SH-SY5Y (cell line): ENCODE results near the gene TMEM107.

Experiments
- GATA2 ChIP-seq: IDR thresholded peaks from 2 replicates; pipeline ENCODE4 v1.6.1; 2011; ENCODE audit warnings: mild to moderate bottlenecking, low read depth, low read length
- GATA3 ChIP-seq: IDR thresholded peaks from 2 replicates; pipeline ENCODE4 v1.6.1; 2011; ENCODE audit warnings: low read depth, mild to moderate bottlenecking, low read length, moderate library complexity

DNA sequence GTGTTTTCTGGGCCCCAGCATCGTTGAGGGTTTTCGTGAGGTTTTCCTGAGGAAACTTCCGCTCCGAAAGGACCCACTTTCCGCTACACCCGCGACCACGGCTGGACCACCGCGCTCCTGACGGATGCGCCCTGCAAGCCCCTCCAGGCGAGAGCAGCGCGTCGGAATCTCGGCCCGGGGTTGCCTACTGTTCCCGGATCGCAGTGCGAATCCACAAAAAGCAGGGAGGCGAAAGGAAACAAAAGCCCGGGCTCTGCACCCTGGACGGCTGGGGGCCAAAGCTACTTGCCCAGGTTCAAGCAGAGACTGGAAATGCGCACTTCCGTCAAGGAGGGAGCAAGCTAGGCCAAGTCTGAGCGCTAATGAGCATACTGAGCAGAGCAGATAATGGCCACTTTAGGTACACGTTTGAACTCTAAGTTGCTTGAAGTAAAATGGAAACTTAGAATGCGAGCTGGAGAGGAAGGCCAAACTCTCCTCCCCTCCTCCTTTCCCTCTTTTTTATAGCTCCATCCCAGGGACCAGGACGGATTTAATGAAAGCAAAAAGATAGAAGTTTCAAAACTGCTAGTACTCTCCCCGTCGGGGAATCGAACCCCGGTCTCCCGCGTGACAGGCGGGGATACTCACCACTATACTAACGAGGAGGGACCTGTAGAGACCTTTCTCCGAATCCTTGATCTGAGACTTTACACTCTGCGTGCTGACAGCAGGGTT is 45.6 kb upstream of the TMEM107 start:
- TF ChIP-seq GATA2 (no peak), GATA3 (no peak)
